Measurements from ENCODE around the gene SLC9C1. TPM values are rescaled to one million over a fixed set of nuclear protein-coding genes. Genes with fewer than 3 reads are reported as not detected.

SLC9C1 gene
- total RNA-seq, result not detected

GRCh38 chr3:112293368-112294321 lies at the start of gene SLC9C1:
Gene SLC9C1 (minus strand): TSS chr3:112294216. CDS start chr3:112286791, 7,425 bp downstream.
- peak; percentile 40 for DNase-seq
- in situ Hi-C loops (cut with MboI; ENCODE audit: low pct_ligation_motif_present in 1 of 4, low pct_unique_long_range_greater_than_20kb in 1 of 4, low sequenced_read_pairs in 3 of 4), result loop anchor here in 2 of 4 donors (10.0 to 25.0 kb wide), 2 partner anchors 181 to 231 kb away; no protein-coding TSS in a partner anchor
- 15 to 20% methylated on average over 10 to 15 of the region's 15 CpGs for WGBS, 2 donors (ENCODE audit: low coverage in 1 of 2)
- H3K4me3 ChIP-seq, result peak within 1 kb of the TSS; percentile 11 to 56 (median 32)
- intact Hi-C loops (cut with DNase I; ENCODE audit: low total_unique reads), result loop anchor here (5.0 kb wide), 1 partner anchor 224 kb away; no protein-coding TSS in a partner anchor
- peaks cover 0 to 4% (median 0%) of the 10 kb centered on the region in 4 donors for H3K4me1 ChIP-seq
- peak within 1 kb of the TSS; percentile 79 to 83 (median 80) for H3K27ac ChIP-seq
- no peaks in the 10 kb centered on the region for H3K27me3 ChIP-seq
- no peaks in the 10 kb centered on the region for H3K36me3 ChIP-seq
- TF ChIP-seq CTCF (IDR thresholded peaks at IDR 0.05) (peak; percentile 48 to 65 (median 55)), POLR2A (IDR thresholded peaks at IDR 0.05) (no peak), POLR2AphosphoS5 (IDR thresholded peaks at IDR 0.05) (peak in 1 of 3 donors; percentile 31), EP300 (IDR thresholded peaks at IDR 0.05; ENCODE audit: low read depth) (no peak)
- H3K9me3 ChIP-seq, result no peaks in the 10 kb centered on the region

GRCh38 chr3:112341386-112341785 lies 47.4 kb upstream of the SLC9C1 start:
- TF ChIP-seq EP300 (IDR thresholded peaks at IDR 0.05; ENCODE audit: low read depth) (no peak), POLR2A (IDR thresholded peaks at IDR 0.05) (no peak), CTCF (IDR thresholded peaks at IDR 0.05) (no peak), POLR2AphosphoS5 (IDR thresholded peaks at IDR 0.05) (no peak)
- Histone ChIP-seq H3K4me1 (peaks cover 0 to 9% (median 2%) of the 10 kb centered on the region in 4 donors), H3K27ac (no peak overlapping the region), H3K36me3 (no peaks in the 10 kb centered on the region), H3K4me3 (no peak overlapping the region), H3K27me3 (no peaks in the 10 kb centered on the region), H3K9me3 (peaks cover 0 to 3% of the 10 kb centered on the region in 2 donors)
- intact Hi-C loops (cut with DNase I; ENCODE audit: low total_unique reads), result no loop called here
- no peak for DNase-seq
- in situ Hi-C loops (cut with MboI; ENCODE audit: low pct_ligation_motif_present in 1 of 4, low pct_unique_long_range_greater_than_20kb in 1 of 4, low sequenced_read_pairs in 3 of 4), result no loop called here
- WGBS, 2 donors (ENCODE audit: low coverage in 1 of 2), result 86 to 97% methylated on average over 2 of the region's 2 CpGs

GRCh38 chr3:112339609-112340008 lies 45.6 kb upstream of the SLC9C1 start:
- no peak for DNase-seq
- Histone ChIP-seq H3K4me1 (peaks cover 0 to 16% (median 8%) of the 10 kb centered on the region in 4 donors), H3K36me3 (no peaks in the 10 kb centered on the region), H3K9me3 (peaks cover 0 to 3% of the 10 kb centered on the region in 2 donors), H3K4me3 (no peak overlapping the region), H3K27ac (no peak overlapping the region), H3K27me3 (no peaks in the 10 kb centered on the region)
- intact Hi-C loops (cut with DNase I; ENCODE audit: low total_unique reads), result no loop called here
- WGBS, 2 donors (ENCODE audit: low coverage in 1 of 2), result 94 to 96% methylated on average over 2 of the region's 2 CpGs
- in situ Hi-C loops (cut with MboI; ENCODE audit: low pct_ligation_motif_present in 1 of 4, low pct_unique_long_range_greater_than_20kb in 1 of 4, low sequenced_read_pairs in 3 of 4), result no loop called here
- TF ChIP-seq EP300 (IDR thresholded peaks at IDR 0.05; ENCODE audit: low read depth), result no peak
- no peak for TF ChIP-seq POLR2AphosphoS5 (IDR thresholded peaks at IDR 0.05)
- no peak for TF ChIP-seq POLR2A (IDR thresholded peaks at IDR 0.05)
- TF ChIP-seq CTCF (IDR thresholded peaks at IDR 0.05), result no peak

GRCh38 chr3:112339134-112339533 lies 45.1 kb upstream of the SLC9C1 start:
- no peak overlapping the region for H3K4me3 ChIP-seq
- no peak for DNase-seq
- H3K27me3 ChIP-seq, result no peaks in the 10 kb centered on the region
- no peaks in the 10 kb centered on the region for H3K36me3 ChIP-seq
- peaks cover 0 to 3% of the 10 kb centered on the region in 2 donors for H3K9me3 ChIP-seq
- in situ Hi-C loops (cut with MboI; ENCODE audit: low pct_ligation_motif_present in 1 of 4, low pct_unique_long_range_greater_than_20kb in 1 of 4, low sequenced_read_pairs in 3 of 4), result no loop called here
- H3K27ac ChIP-seq, result no peak overlapping the region
- intact Hi-C loops (cut with DNase I; ENCODE audit: low total_unique reads), result no loop called here
- TF ChIP-seq POLR2A (IDR thresholded peaks at IDR 0.05), result no peak
- TF ChIP-seq CTCF (IDR thresholded peaks at IDR 0.05), result no peak
- TF ChIP-seq POLR2AphosphoS5 (IDR thresholded peaks at IDR 0.05), result no peak
- no peak for TF ChIP-seq EP300 (IDR thresholded peaks at IDR 0.05; ENCODE audit: low read depth)
- H3K4me1 ChIP-seq, result peaks cover 4 to 17% (median 11%) of the 10 kb centered on the region in 4 donors
